Testis (tissue), 2 donors: Measurements from ENCODE around the gene TRIAP1.

Source experiments
- POLR2A ChIP-seq: fragments of 450-650 bp; IDR thresholded peaks from one replicate; pipeline ENCODE4 v1.6.1; 2017; ENCODE audit warnings: antibody characterized with exemption, mild to moderate bottlenecking, moderate library complexity
- TF ChIP-seq, protein P1 (sequence below), 3 experiments: fragments of 450-650 bp in 2 of 3; fragments of 200-600 bp in 1 of 3; sonication (generic) in 1 of 3; IDR thresholded peaks; one replicate each; pipeline ENCODE4 v1.5.1; 2016 to 2019; ENCODE audit warnings: antibody characterized with exemption in 3 of 3, mild to moderate bottlenecking in 2 of 3, moderate library complexity in 1 of 3

DNA sequence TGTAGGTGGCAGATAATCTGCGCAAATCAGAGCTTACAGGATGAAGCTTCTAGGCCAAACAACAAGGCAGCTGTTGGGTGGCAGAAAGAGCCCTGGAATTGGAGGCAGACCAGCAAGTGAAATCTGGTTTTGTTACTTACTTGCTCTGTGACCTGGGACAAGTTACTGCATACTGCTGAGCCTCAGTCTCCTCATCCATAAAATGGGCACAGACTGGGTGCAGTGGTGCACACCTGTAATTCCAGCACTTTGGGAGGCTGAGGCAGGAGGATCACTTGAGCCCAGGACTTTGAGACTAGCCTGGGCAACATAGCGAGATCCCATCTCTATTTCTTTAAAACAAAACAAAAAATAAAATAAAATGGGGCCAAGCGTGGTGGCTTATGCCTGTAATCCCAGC lies 39.6 kb downstream of the TRIAP1 start:
- TF ChIP-seq, protein P1, sequence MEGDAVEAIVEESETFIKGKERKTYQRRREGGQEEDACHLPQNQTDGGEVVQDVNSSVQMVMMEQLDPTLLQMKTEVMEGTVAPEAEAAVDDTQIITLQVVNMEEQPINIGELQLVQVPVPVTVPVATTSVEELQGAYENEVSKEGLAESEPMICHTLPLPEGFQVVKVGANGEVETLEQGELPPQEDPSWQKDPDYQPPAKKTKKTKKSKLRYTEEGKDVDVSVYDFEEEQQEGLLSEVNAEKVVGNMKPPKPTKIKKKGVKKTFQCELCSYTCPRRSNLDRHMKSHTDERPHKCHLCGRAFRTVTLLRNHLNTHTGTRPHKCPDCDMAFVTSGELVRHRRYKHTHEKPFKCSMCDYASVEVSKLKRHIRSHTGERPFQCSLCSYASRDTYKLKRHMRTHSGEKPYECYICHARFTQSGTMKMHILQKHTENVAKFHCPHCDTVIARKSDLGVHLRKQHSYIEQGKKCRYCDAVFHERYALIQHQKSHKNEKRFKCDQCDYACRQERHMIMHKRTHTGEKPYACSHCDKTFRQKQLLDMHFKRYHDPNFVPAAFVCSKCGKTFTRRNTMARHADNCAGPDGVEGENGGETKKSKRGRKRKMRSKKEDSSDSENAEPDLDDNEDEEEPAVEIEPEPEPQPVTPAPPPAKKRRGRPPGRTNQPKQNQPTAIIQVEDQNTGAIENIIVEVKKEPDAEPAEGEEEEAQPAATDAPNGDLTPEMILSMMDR (IDR thresholded peaks at IDR 0.05) = no peak
- TF ChIP-seq POLR2A = no peak
